ENCODE results near the gene KCNE4. TPM values are rescaled to one million over a fixed set of nuclear protein-coding genes. Genes with fewer than 3 reads are reported as not detected.
A peak's percentile ranks its signal among the peaks of the same experiment; 100 is the strongest.

The KCNE4 gene
- total RNA-seq, 1 experiment from 2014 or later, result not detected

GRCh38 chr2:223099561-223099960 is 47.6 kb downstream of the KCNE4 start:
- Mint-ChIP-seq H3K4me3 (ENCODE audit: low read depth, unreplicated experiment) (no peak overlapping the region), H3K9me3 (ENCODE audit: low read depth, unreplicated experiment) (no peaks in the 10 kb centered on the region), H3K36me3 (ENCODE audit: insufficient read depth, unreplicated experiment) (no peaks in the 10 kb centered on the region), H3K27me3 (ENCODE audit: unreplicated experiment) (no peaks in the 10 kb centered on the region), H3K4me1 (ENCODE audit: low read depth, unreplicated experiment) (peaks cover 8% of the 10 kb centered on the region), H3K27ac (ENCODE audit: unreplicated experiment) (no peak overlapping the region)
- BruUV-seq (replicated peaks), result no TSS peak
- DNase-seq, result no peak
- TF ChIP-seq CTCF (IDR thresholded peaks at IDR 0.05; ENCODE audit: unreplicated experiment), result no peak
- CTCF ChIA-PET, result interaction anchor here (1.2 kb wide), 1 partner anchor 128 kb away, joined by 5 read pairs; no protein-coding TSS in a partner anchor
- intact Hi-C loops (cut with micrococcal nuclease; ENCODE audit: unreplicated experiment), result no loop called here

GRCh38 chr2:223100061-223100511 is 48.1 kb downstream of the KCNE4 start:
- Mint-ChIP-seq H3K4me1 (ENCODE audit: low read depth, unreplicated experiment) (peaks cover 8% of the 10 kb centered on the region), H3K4me3 (ENCODE audit: low read depth, unreplicated experiment) (no peak overlapping the region), H3K36me3 (ENCODE audit: insufficient read depth, unreplicated experiment) (no peaks in the 10 kb centered on the region), H3K27ac (ENCODE audit: unreplicated experiment) (no peak overlapping the region), H3K9me3 (ENCODE audit: low read depth, unreplicated experiment) (no peaks in the 10 kb centered on the region), H3K27me3 (ENCODE audit: unreplicated experiment) (no peaks in the 10 kb centered on the region)
- intact Hi-C loops (cut with micrococcal nuclease; ENCODE audit: unreplicated experiment), result loop anchor here (2.0 kb wide), 3 partner anchors 119 to 405 kb away; no protein-coding TSS in a partner anchor
- CTCF ChIA-PET, result interaction anchor here (1.2 kb wide), 1 partner anchor 128 kb away, joined by 5 read pairs; no protein-coding TSS in a partner anchor
- BruUV-seq (replicated peaks), result no TSS peak
- TF ChIP-seq CTCF (IDR thresholded peaks at IDR 0.05; ENCODE audit: unreplicated experiment), result no peak
- DNase-seq, result no peak

GRCh38 chr2:223101340-223102039 is 49.5 kb downstream of the KCNE4 start:
- DNase-seq, result peak; percentile 63
- Mint-ChIP-seq H3K27me3 (ENCODE audit: unreplicated experiment) (no peaks in the 10 kb centered on the region), H3K27ac (ENCODE audit: unreplicated experiment) (no peak overlapping the region), H3K9me3 (ENCODE audit: low read depth, unreplicated experiment) (no peaks in the 10 kb centered on the region), H3K4me3 (ENCODE audit: low read depth, unreplicated experiment) (no peak overlapping the region), H3K4me1 (ENCODE audit: low read depth, unreplicated experiment) (peaks cover 8% of the 10 kb centered on the region), H3K36me3 (ENCODE audit: insufficient read depth, unreplicated experiment) (no peaks in the 10 kb centered on the region)
- CTCF ChIA-PET, result interaction anchor here (0.6 to 1.5 kb wide), 5 partner anchors 120 to 501 kb away, joined by 4 to 25 read pairs (median 5); partner anchors contain the start of gene SCG2
- no TSS peak for BruUV-seq (replicated peaks)
- peak; percentile 50 for TF ChIP-seq CTCF (IDR thresholded peaks at IDR 0.05; ENCODE audit: unreplicated experiment)
- intact Hi-C loops (cut with micrococcal nuclease; ENCODE audit: unreplicated experiment), result loop anchor here (2.0 kb wide), 3 partner anchors 121 to 407 kb away; no protein-coding TSS in a partner anchor

- no peak overlapping the region for H3K4me3 Mint-ChIP-seq (ENCODE audit: low read depth, unreplicated experiment)
- no peaks in the 10 kb centered on the region for H3K9me3 Mint-ChIP-seq (ENCODE audit: low read depth, unreplicated experiment)
- no peak for DNase-seq
- no peaks in the 10 kb centered on the region for H3K36me3 Mint-ChIP-seq (ENCODE audit: insufficient read depth, unreplicated experiment)
- H3K27me3 Mint-ChIP-seq (ENCODE audit: unreplicated experiment), result no peaks in the 10 kb centered on the region
- no peak for TF ChIP-seq CTCF (IDR thresholded peaks at IDR 0.05; ENCODE audit: unreplicated experiment)
- H3K4me1 Mint-ChIP-seq (ENCODE audit: low read depth, unreplicated experiment), result peaks cover 8% of the 10 kb centered on the region
- intact Hi-C loops (cut with micrococcal nuclease; ENCODE audit: unreplicated experiment), result no loop called here
- BruUV-seq (replicated peaks), result no TSS peak
- H3K27ac Mint-ChIP-seq (ENCODE audit: unreplicated experiment), result no peak overlapping the region
- CTCF ChIA-PET, result interaction anchor here (1.2 to 1.5 kb wide), 4 partner anchors 120 to 130 kb away, joined by 3 to 25 read pairs (median 5); no protein-coding TSS in a partner anchor
These were observed 50.0 kb downstream of the KCNE4 start for GRCh38 chr2:223102040-223102400.

Measured in Calu3 (cell line).